Stimulated activated CD8-positive, alpha-beta memory T cell treated with anti-CD3 and anti-CD28 coated beads, Interleukin-7, amount 100 ng/mL, for 4 hours (primary cell): ENCODE measurements around the gene AIFM2.
"Not testable (repeated sequence)": the region's sequence is repeated elsewhere in the genome, so short reads cannot be mapped to it uniquely, and the experiment has no call there.

Experiments
- DNase-seq, 2 donors: peaks; one replicate each; pipeline ENCODE4 v3.0.0-alpha.2; 2020; ENCODE audit warnings: low read depth in 2 of 2

The AIFM2 gene

GRCh38 chr10:70123166-70123565 lies 9.5 kb downstream of the AIFM2 start:
- DNase-seq, result not testable (repeated sequence)

- no peak for DNase-seq
These were observed 9.9 kb downstream of the AIFM2 start for GRCh38 chr10:70122742-70123141.

- no peak for DNase-seq
These were observed 11.2 kb downstream of the AIFM2 start for GRCh38 chr10:70121281-70121949.

- DNase-seq, result no peak
These were observed 12.2 kb downstream of the AIFM2 start for GRCh38 chr10:70120417-70120816.

GRCh38 chr10:70119623-70120022 lies 13.0 kb downstream of the AIFM2 start:
- no peak for DNase-seq

- DNase-seq, result no peak
These were observed 13.4 kb downstream of the AIFM2 start for GRCh38 chr10:70119197-70119596.

GRCh38 chr10:70118196-70118595 lies 14.4 kb downstream of the AIFM2 start:
- DNase-seq, result no peak

- no peak for DNase-seq
These were observed 15.0 kb downstream of the AIFM2 start for GRCh38 chr10:70117646-70118045.

GRCh38 chr10:70115948-70116682 lies 16.5 kb downstream of the AIFM2 start:
- peak; percentile 25 to 27 for DNase-seq

GRCh38 chr10:70114902-70115301 lies 17.7 kb downstream of the AIFM2 start:
- DNase-seq, result no peak

- DNase-seq, result no peak
These were observed 20.6 kb downstream of the AIFM2 start for GRCh38 chr10:70112071-70112470.

- no peak for DNase-seq
These were observed 21.1 kb downstream of the AIFM2 start for GRCh38 chr10:70111496-70111895.

- no peak for DNase-seq
These were observed 23.4 kb downstream of the AIFM2 start for GRCh38 chr10:70109064-70109729.

GRCh38 chr10:70106958-70107791 lies 25.4 kb downstream of the AIFM2 start:
- no peak for DNase-seq

- no peak for DNase-seq
These were observed 31.0 kb downstream of the AIFM2 start for GRCh38 chr10:70101668-70102067.

- DNase-seq, result not testable (repeated sequence)
These were observed 31.5 kb downstream of the AIFM2 start for GRCh38 chr10:70101068-70101562.

GRCh38 chr10:70098271-70098670 lies 34.4 kb downstream of the AIFM2 start:
- DNase-seq, result no peak

GRCh38 chr10:70097459-70097858 lies 35.2 kb downstream of the AIFM2 start:
- no peak for DNase-seq

GRCh38 chr10:70096705-70097420 lies 35.8 kb downstream of the AIFM2 start:
- no peak for DNase-seq

- no peak for DNase-seq
These were observed 36.5 kb downstream of the AIFM2 start for GRCh38 chr10:70096016-70096704.
